GM21723 (cell line): Measurements from ENCODE around the gene CACNA1D.

Experiments used
- ATAC-seq: cut with Tn5 transposase; IDR thresholded peaks from one replicate; pipeline ENCODE4 v1.9.1; 2021; ENCODE audit warnings: mild to moderate bottlenecking, moderate library complexity; ENCODE audit not compliant: unreplicated experiment

The CACNA1D gene

GRCh38 chr3:53836084-53836872 is 341.9 kb downstream of the CACNA1D start:
- no peak for ATAC-seq

GRCh38 chr3:53837331-53837730 is 342.9 kb downstream of the CACNA1D start:
- no peak for ATAC-seq

- no peak for ATAC-seq
Observed at GRCh38 chr3:53841296-53841695, 346.9 kb downstream of the CACNA1D start.

GRCh38 chr3:53842436-53843194 is 348.2 kb downstream of the CACNA1D start:
- no peak for ATAC-seq

- peak; percentile 48 for ATAC-seq
Observed at GRCh38 chr3:53843195-53844177, 349.1 kb downstream of the CACNA1D start.

- ATAC-seq, result no peak
Observed at GRCh38 chr3:53844262-53845102, 350.1 kb downstream of the CACNA1D start.

- peak; percentile 12 for ATAC-seq
Observed at GRCh38 chr3:53845103-53845880, 350.9 kb downstream of the CACNA1D start.

GRCh38 chr3:53845881-53846133 is 351.4 kb downstream of the CACNA1D start:
- ATAC-seq, result no peak

GRCh38 chr3:53846134-53846850 is 351.9 kb downstream of the CACNA1D start, which contains the start of the genes CHDH and IL17RB:
TSS of gene CHDH (minus strand) at chr3:53846419. CDS start at chr3:53824008, 22,411 bp downstream.
TSS of gene IL17RB (plus strand) at chr3:53846568. CDS start at chr3:53846589, 21 bp downstream.
- peak; percentile 39 for ATAC-seq

GRCh38 chr3:53846851-53847155 is 352.4 kb downstream of the CACNA1D start:
- ATAC-seq, result no peak

GRCh38 chr3:53849916-53850315 is 355.5 kb downstream of the CACNA1D start:
- no peak for ATAC-seq

- ATAC-seq, result no peak
Observed at GRCh38 chr3:53850895-53851294, 356.5 kb downstream of the CACNA1D start.

GRCh38 chr3:53856964-53857363 is 362.6 kb downstream of the CACNA1D start:
- no peak for ATAC-seq

- ATAC-seq, result no peak
Observed at GRCh38 chr3:53858096-53858741, 363.8 kb downstream of the CACNA1D start.

GRCh38 chr3:53859178-53859577 is 364.8 kb downstream of the CACNA1D start:
- no peak for ATAC-seq

- no peak for ATAC-seq
Observed at GRCh38 chr3:53860196-53860595, 365.8 kb downstream of the CACNA1D start.

- ATAC-seq, result no peak
Observed at GRCh38 chr3:53862241-53862640, 367.8 kb downstream of the CACNA1D start.

- no peak for ATAC-seq
Observed at GRCh38 chr3:53863145-53863544, 368.7 kb downstream of the CACNA1D start.
